Suprapubic skin (tissue), 3 donors: ENCODE results near the gene ATXN7L1.

ENCODE experiments used
- CTCF ChIP-seq, 2 donors: fragments of 200-600 bp in 1 of 2; fragments of 450-650 bp in 1 of 2; sonication (generic) in 1 of 2; IDR thresholded peaks; one replicate each; pipeline ENCODE4 v1.5.1; 2016 to 2019; ENCODE audit warnings: antibody characterized with exemption in 2 of 2, mild to moderate bottlenecking in 1 of 2, moderate library complexity in 1 of 2
- POLR2A ChIP-seq, 2 donors: fragments of 450-650 bp; IDR thresholded peaks; one replicate each; pipeline ENCODE4 v1.6.1; 2017; ENCODE audit warnings: antibody characterized with exemption in 2 of 2, mild to moderate bottlenecking in 2 of 2, moderate library complexity in 2 of 2

DNA sequence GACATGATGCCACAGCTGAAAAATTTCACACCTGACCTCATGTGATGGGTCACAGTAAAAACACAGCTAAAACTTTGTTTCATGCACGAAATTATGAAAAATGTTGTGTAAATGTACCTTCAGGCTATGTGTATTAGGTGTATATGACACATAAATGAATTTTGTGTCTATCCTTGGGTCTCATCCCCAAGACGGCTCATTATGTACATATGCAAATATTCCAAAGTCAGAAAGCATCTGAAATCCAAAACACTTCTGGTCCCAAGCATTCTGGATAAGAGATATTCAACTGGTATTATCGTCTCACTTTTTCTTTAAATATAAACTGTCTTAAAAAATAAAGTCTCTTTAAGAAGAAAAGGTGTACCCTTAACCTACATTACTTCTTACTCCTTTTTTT, 145.4 kb downstream of the ATXN7L1 start:
- TF ChIP-seq POLR2A (IDR thresholded peaks at IDR 0.05) (no peak), CTCF (IDR thresholded peaks at IDR 0.05) (no peak)
